ENCODE results near the gene OSBPL3. TPM values are rescaled to one million over a fixed set of nuclear protein-coding genes. Genes with fewer than 3 reads are reported as not detected.
A peak's percentile ranks its signal among the peaks of the same experiment; 100 is the strongest.

OSBPL3 gene
- total RNA-seq, 2 donors from 2014 or later: 9.0 to 14.8 TPM

- Histone ChIP-seq H3K36me3 (no peaks in the 10 kb centered on the region), H3K4me3 (no peak overlapping the region), H3K4me1 (no peaks in the 10 kb centered on the region), H3K9me3 (no peaks in the 10 kb centered on the region), H3K9ac (ENCODE audit: low read depth in 2 of 2, low read length in 2 of 2) (no peak overlapping the region), H3K27ac (peak overlapping the region; percentile 22), H3K27me3 (no peaks in the 10 kb centered on the region)
- intact Hi-C loops (cut with DNase I): no loop called here
- TF ChIP-seq CTCF (IDR thresholded peaks at IDR 0.05): no peak
- DNase-seq: no peak
These were observed 143.9 kb downstream of the OSBPL3 start for GRCh38 chr7:24836084-24836483.

GRCh38 chr7:24835643-24836042 lies 144.3 kb downstream of the OSBPL3 start:
- intact Hi-C loops (cut with DNase I): no loop called here

GRCh38 chr7:24834128-24834798 lies 145.7 kb downstream of the OSBPL3 start:
- Histone ChIP-seq H3K4me1 (no peaks in the 10 kb centered on the region), H3K4me3 (no peak overlapping the region), H3K9ac (ENCODE audit: low read depth in 2 of 2, low read length in 2 of 2) (peak overlapping the region in 1 of 2 donors; percentile 50), H3K36me3 (no peaks in the 10 kb centered on the region), H3K9me3 (no peaks in the 10 kb centered on the region), H3K27ac (peak overlapping the region; percentile 1), H3K27me3 (no peaks in the 10 kb centered on the region)
- intact Hi-C loops (cut with DNase I): no loop called here
- DNase-seq: no peak
- no peak for TF ChIP-seq CTCF (IDR thresholded peaks at IDR 0.05)

More at GRCh38 chr7:24835643-24836042, 144.3 kb downstream of the OSBPL3 start:
- Histone ChIP-seq H3K4me1 (no peaks in the 10 kb centered on the region), H3K36me3 (no peaks in the 10 kb centered on the region), H3K27me3 (no peaks in the 10 kb centered on the region), H3K27ac (peak overlapping the region; percentile 22), H3K9ac (ENCODE audit: low read depth in 2 of 2, low read length in 2 of 2) (no peak overlapping the region), H3K9me3 (no peaks in the 10 kb centered on the region), H3K4me3 (no peak overlapping the region)
- DNase-seq: no peak
- TF ChIP-seq CTCF (IDR thresholded peaks at IDR 0.05): no peak

- intact Hi-C loops (cut with DNase I): no loop called here
- no peaks in the 10 kb centered on the region for H3K4me1 ChIP-seq
- H3K27ac ChIP-seq: peak overlapping the region; percentile 1
- TF ChIP-seq CTCF (IDR thresholded peaks at IDR 0.05): no peak
- no peak overlapping the region for H3K9ac ChIP-seq (ENCODE audit: low read depth in 2 of 2, low read length in 2 of 2)
- H3K9me3 ChIP-seq: no peaks in the 10 kb centered on the region
- H3K4me3 ChIP-seq: no peak overlapping the region
- no peaks in the 10 kb centered on the region for H3K36me3 ChIP-seq
- no peak for DNase-seq
- H3K27me3 ChIP-seq: no peaks in the 10 kb centered on the region
These were observed 146.4 kb downstream of the OSBPL3 start for GRCh38 chr7:24833549-24833948.

GRCh38 chr7:24831240-24831639 lies 148.7 kb downstream of the OSBPL3 start:
- no peak for TF ChIP-seq CTCF (IDR thresholded peaks at IDR 0.05)
- no peak for DNase-seq
- H3K4me3 ChIP-seq: no peak overlapping the region
- intact Hi-C loops (cut with DNase I): no loop called here
- no peaks in the 10 kb centered on the region for H3K36me3 ChIP-seq
- H3K27ac ChIP-seq: peak overlapping the region; percentile 28
- no peak overlapping the region for H3K9ac ChIP-seq (ENCODE audit: low read depth in 2 of 2, low read length in 2 of 2)
- H3K27me3 ChIP-seq: no peaks in the 10 kb centered on the region
- peaks cover 9% of the 10 kb centered on the region for H3K4me1 ChIP-seq
- H3K9me3 ChIP-seq: no peaks in the 10 kb centered on the region

All from colonic mucosa (tissue), 4 donors.